Measurements from ENCODE around the gene EGFR. TPM values are rescaled to one million over a fixed set of nuclear protein-coding genes. Genes with fewer than 3 reads are reported as not detected.

EGFR gene
- total and polyA plus RNA-seq, 2 donors (not counting 3 experiments of a cell fraction or from before 2014, with no cell fraction given) = 1.5 to 4.1 TPM

DNA sequence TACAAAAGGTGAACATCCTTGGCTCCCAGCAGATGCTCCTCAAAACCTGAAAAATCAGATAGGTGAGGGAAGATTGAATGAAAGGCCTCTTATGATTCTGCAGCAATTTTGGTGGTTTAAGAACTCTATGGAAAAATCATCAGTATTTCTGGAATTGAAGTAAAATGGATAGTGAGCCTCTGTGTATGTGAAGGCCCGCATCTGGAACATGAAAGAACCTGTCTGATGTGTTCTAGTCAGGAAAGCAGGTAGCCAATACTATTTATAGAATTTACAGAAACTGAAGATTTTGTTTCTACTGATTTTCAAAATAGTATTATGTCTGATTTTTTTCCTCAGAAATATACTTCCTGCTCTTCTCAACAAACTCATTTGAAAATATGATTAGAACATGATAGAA lies 37.3 kb downstream of the EGFR start:
- peaks cover 9% of the 10 kb centered on the region for H3K4me1 ChIP-seq (ENCODE audit: control insufficient read depth, extremely low read depth, insufficient read depth, low read length)
- no peak for FAIRE-seq
- POLR2A ChIA-PET = no interaction called here

DNA sequence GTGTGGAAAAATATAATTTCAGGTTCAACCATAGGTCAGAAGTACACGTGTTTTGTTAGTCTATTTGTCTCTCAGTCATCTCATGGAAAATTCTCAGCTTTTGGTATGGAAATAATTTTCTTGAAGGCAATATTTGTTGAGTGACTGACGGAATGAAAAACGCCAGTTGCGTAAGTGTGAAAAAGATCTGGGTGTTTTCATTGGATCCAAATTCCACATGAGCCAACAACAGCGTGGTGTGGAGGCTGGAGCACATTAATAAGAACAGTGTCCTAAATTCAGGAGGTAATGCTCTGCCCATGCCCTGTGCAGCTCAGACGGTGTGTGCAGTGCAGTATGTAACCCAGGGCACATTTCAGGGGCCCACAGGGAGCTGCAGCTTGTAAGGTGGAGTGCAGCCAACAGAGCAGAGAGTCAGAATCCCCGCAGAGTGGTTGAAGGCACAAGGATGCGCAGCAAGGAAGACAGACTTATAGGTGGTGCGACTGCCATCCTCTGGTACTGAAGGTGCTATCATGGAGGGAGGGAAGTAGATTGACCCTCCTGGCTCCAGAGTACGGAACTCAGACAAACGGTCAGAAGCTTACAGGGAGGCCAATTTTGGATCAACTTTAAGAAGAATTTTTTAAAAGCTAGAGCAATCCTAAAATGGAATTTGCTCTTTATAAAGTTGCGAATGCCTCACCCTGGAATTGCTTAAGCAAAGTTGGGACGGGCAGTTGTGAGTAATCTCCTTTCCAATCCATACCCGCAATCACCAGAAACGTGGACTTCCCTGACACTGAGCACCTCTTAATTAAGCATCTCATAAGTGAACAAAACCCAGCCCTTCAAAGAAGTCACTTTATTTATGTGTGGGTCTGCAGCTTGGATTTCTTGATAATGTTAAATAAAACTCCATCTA lies 38.0 kb downstream of the EGFR start:
- Histone ChIP-seq H4K20me1 (replicated peaks; ENCODE audit: control insufficient read depth, extremely low read depth, insufficient read depth, low read length) (no peaks in the 10 kb centered on the region), H3K4me3 (replicated peaks in 1 of 3; ENCODE audit: insufficient read depth in 1 of 3, low read depth in 1 of 3, low read length in 3 of 3) (no peak overlapping the region), H3K79me2 (ENCODE audit: control insufficient read depth, insufficient read depth, low read length) (no peaks in the 10 kb centered on the region), H3K27ac (ENCODE audit: insufficient read depth, low read depth, low read length) (no peak overlapping the region), H3K4me1 (ENCODE audit: control insufficient read depth, extremely low read depth, insufficient read depth, low read length) (peaks cover 9% of the 10 kb centered on the region), H3K9ac (replicated peaks; ENCODE audit: extremely low read depth, insufficient read depth, low read length) (no peak overlapping the region), H3K36me3 (ENCODE audit: control insufficient read depth in 2 of 2, extremely low read depth in 1 of 2, insufficient read depth in 2 of 2, low read length in 2 of 2) (no peaks in the 10 kb centered on the region), H3K4me2 (ENCODE audit: insufficient read depth, low read length) (no peak overlapping the region), H2AFZ (ENCODE audit: low read depth, low read length) (no peak overlapping the region), H3K9me3 (replicated peaks; ENCODE audit: control insufficient read depth, insufficient read depth, low read length) (no peaks in the 10 kb centered on the region), H3K9me1 (replicated peaks; ENCODE audit: control insufficient read depth, extremely low read depth, insufficient read depth, low read length) (no peaks in the 10 kb centered on the region), H3K27me3 (ENCODE audit: control insufficient read depth in 2 of 2, insufficient read depth in 2 of 2, low read length in 2 of 2) (no peaks in the 10 kb centered on the region)
- DNase-seq (ENCODE audit: low read depth, low spot score) (no peak), FAIRE-seq (no peak)
- TF ChIP-seq POLR2A (IDR thresholded peaks at IDR 0.05; ENCODE audit: low read depth, low read length) = no peak
- POLR2A ChIA-PET = no interaction called here
- BruUV-seq (replicated peaks) = no TSS peak
- CTCF ChIA-PET = interaction anchor here (1.0 kb wide), 1 partner anchor 9 kb away, joined by 3 read pairs; no protein-coding TSS in a partner anchor
- intact Hi-C loops (cut with micrococcal nuclease) (no loop called here), dilution Hi-C loops (cut with MboI; ENCODE audit: extremely low pct_ligation_motif_present, low sequenced_read_pairs) (no loop called here)

More for the DNA sequence above, 37.3 kb downstream of the EGFR start:
- Histone ChIP-seq H3K79me2 (ENCODE audit: control insufficient read depth, insufficient read depth, low read length) (no peaks in the 10 kb centered on the region), H3K9me1 (replicated peaks; ENCODE audit: control insufficient read depth, extremely low read depth, insufficient read depth, low read length) (no peaks in the 10 kb centered on the region), H3K27ac (ENCODE audit: insufficient read depth, low read depth, low read length) (no peak overlapping the region), H3K27me3 (ENCODE audit: control insufficient read depth in 2 of 2, insufficient read depth in 2 of 2, low read length in 2 of 2) (no peaks in the 10 kb centered on the region), H3K36me3 (ENCODE audit: control insufficient read depth in 2 of 2, extremely low read depth in 1 of 2, insufficient read depth in 2 of 2, low read length in 2 of 2) (no peaks in the 10 kb centered on the region), H3K4me3 (replicated peaks in 1 of 3; ENCODE audit: insufficient read depth in 1 of 3, low read depth in 1 of 3, low read length in 3 of 3) (no peak overlapping the region), H3K9ac (replicated peaks; ENCODE audit: extremely low read depth, insufficient read depth, low read length) (no peak overlapping the region), H3K4me2 (ENCODE audit: insufficient read depth, low read length) (no peak overlapping the region), H4K20me1 (replicated peaks; ENCODE audit: control insufficient read depth, extremely low read depth, insufficient read depth, low read length) (no peaks in the 10 kb centered on the region), H2AFZ (ENCODE audit: low read depth, low read length) (no peak overlapping the region), H3K9me3 (replicated peaks; ENCODE audit: control insufficient read depth, insufficient read depth, low read length) (no peaks in the 10 kb centered on the region)
- dilution Hi-C loops (cut with MboI; ENCODE audit: extremely low pct_ligation_motif_present, low sequenced_read_pairs) (no loop called here), intact Hi-C loops (cut with micrococcal nuclease) (no loop called here)
- TF ChIP-seq FOS (IDR thresholded peaks at IDR 0.05; ENCODE audit: borderline replicate concordance, insufficient read depth, low read length) = no peak
- TF ChIP-seq GATA2 (IDR thresholded peaks at IDR 0.05; ENCODE audit: insufficient read depth, insufficient read length, low read depth, low read length) = no peak
- CTCF ChIA-PET = interaction anchor here (1.0 kb wide), 1 partner anchor 9 kb away, joined by 3 read pairs; no protein-coding TSS in a partner anchor
- DNase-seq (ENCODE audit: low read depth, low spot score) = no peak
- no TSS peak for BruUV-seq (replicated peaks)

Data from endothelial cell of umbilical vein (primary cell).